Tibial nerve (tissue), 4 donors: Measurements from ENCODE around the gene CDH12. TPM values are rescaled to one million over a fixed set of nuclear protein-coding genes. Genes with fewer than 3 reads are reported as not detected.

ENCODE experiments used
- DNase-seq, 2 donors: peaks; one replicate each; pipeline ENCODE4 v3.0.0-alpha.2; 2019; ENCODE audit warnings: low spot score in 2 of 2
- H3K27ac ChIP-seq, 4 donors: fragments of 200-600 bp; sonication (generic) in 3 of 4; one replicate each; pipeline ENCODE4 v1.5.1; 2017 to 2019; ENCODE audit warnings: mild to moderate bottlenecking in 1 of 4
- H3K27me3 ChIP-seq, 2 donors: fragments of 200-600 bp; sonication (generic) in 1 of 2; one replicate each; pipeline versions ENCODE4 v1.5.1 to v1.6.0; 2017 to 2019
- H3K36me3 ChIP-seq, 3 donors: fragments of 200-600 bp; sonication (generic); one replicate each; pipeline ENCODE4 v1.5.1; 2018 to 2019
- H3K4me1 ChIP-seq, 4 donors: fragments of 200-600 bp; sonication (generic) in 3 of 4; one replicate each; pipeline ENCODE4 v1.5.1; 2017 to 2019
- H3K4me3 ChIP-seq, 4 donors: fragments of 200-600 bp; sonication (generic) in 3 of 4; one replicate each; pipeline ENCODE4 v1.5.1; 2017 to 2019; ENCODE audit warnings: mild to moderate bottlenecking in 1 of 4, moderate library complexity in 1 of 4
- H3K9me3 ChIP-seq, 4 donors: fragments of 200-600 bp; sonication (generic) in 3 of 4; one replicate each; pipeline ENCODE4 v1.5.1; 2017 to 2019
- CTCF ChIP-seq, 5 experiments: fragments of 200-600 bp in 3 of 5; fragments of 450-650 bp in 2 of 5; sonication (generic) in 3 of 5; IDR thresholded peaks; one replicate each; pipeline ENCODE4 v1.5.1; 2016 to 2019; ENCODE audit warnings: antibody characterized with exemption in 5 of 5, mild to moderate bottlenecking in 3 of 5, moderate library complexity in 2 of 5
- EP300 ChIP-seq, 2 donors: sonication (generic); formaldehyde crosslinking; IDR thresholded peaks; one replicate each; pipeline ENCODE4 v1.6.1; 2017; ENCODE audit warnings: antibody characterized with exemption in 2 of 2, mild to moderate bottlenecking in 1 of 2
- POLR2A ChIP-seq, 2 donors: fragments of 450-650 bp; IDR thresholded peaks; one replicate each; pipeline ENCODE4 v1.6.1; 2017; ENCODE audit warnings: antibody characterized with exemption in 2 of 2, mild to moderate bottlenecking in 2 of 2, moderate library complexity in 2 of 2
- WGBS, 2 donors: methylation state at CpG; one replicate each; pipeline ENCODE4 v1.1.5; 2018; 5-methylcytosine and 5-hydroxymethylcytosine counted together
- total RNA-seq, 4 donors: library from RNA; depleted of rRNA; stranded (reverse); fragments of >200 nt; gene quantifications; one replicate each; pipeline ENCODE4 v1.1.0, GENCODE V29; 2016

The CDH12 gene
- total RNA-seq, 4 donors from 2014 or later: 0.30 TPM; not detected in 3

GRCh38 chr5:22390888-22391287, 462.3 kb downstream of the CDH12 start:
- Histone ChIP-seq H3K36me3 (no peaks in the 10 kb centered on the region), H3K27me3 (no peaks in the 10 kb centered on the region), H3K27ac (no peak overlapping the region), H3K9me3 (no peaks in the 10 kb centered on the region), H3K4me3 (no peak overlapping the region), H3K4me1 (no peaks in the 10 kb centered on the region)
- no peak for DNase-seq
- TF ChIP-seq POLR2A (IDR thresholded peaks at IDR 0.05) (no peak), EP300 (IDR thresholded peaks at IDR 0.05) (no peak), CTCF (IDR thresholded peaks at IDR 0.05) (no peak)

GRCh38 chr5:22372826-22373660, 480.1 kb downstream of the CDH12 start:
- TF ChIP-seq EP300 (IDR thresholded peaks at IDR 0.05): no peak
- no peak for TF ChIP-seq POLR2A (IDR thresholded peaks at IDR 0.05)
- no peak for TF ChIP-seq CTCF (IDR thresholded peaks at IDR 0.05)
- H3K4me3 ChIP-seq: no peak overlapping the region
- no peaks in the 10 kb centered on the region for H3K9me3 ChIP-seq
- H3K27ac ChIP-seq: no peak overlapping the region
- no peaks in the 10 kb centered on the region for H3K4me1 ChIP-seq
- DNase-seq: no peak
- no peaks in the 10 kb centered on the region for H3K27me3 ChIP-seq
- H3K36me3 ChIP-seq: no peaks in the 10 kb centered on the region
- 70% methylated on average over 1 of the region's 1 CpG; no CpG with 5 or more reads in 1 of the 2 donors for WGBS, 2 donors

- WGBS, 2 donors: 67 to 71% methylated on average over 8 of the region's 8 CpGs
- H3K9me3 ChIP-seq: no peaks in the 10 kb centered on the region
Measured at GRCh38 chr5:22372376-22372775, 480.8 kb downstream of the CDH12 start.

GRCh38 chr5:22354956-22355355, 498.2 kb downstream of the CDH12 start:
- TF ChIP-seq CTCF (IDR thresholded peaks at IDR 0.05) (no peak), EP300 (IDR thresholded peaks at IDR 0.05) (no peak)
- WGBS, 2 donors: 60 to 73% methylated on average over 3 of the region's 3 CpGs

More at GRCh38 chr5:22372376-22372775, 480.8 kb downstream of the CDH12 start:
- H3K27me3 ChIP-seq: no peaks in the 10 kb centered on the region
- no peak overlapping the region for H3K4me3 ChIP-seq
- no peaks in the 10 kb centered on the region for H3K36me3 ChIP-seq
- TF ChIP-seq POLR2A (IDR thresholded peaks at IDR 0.05) (no peak), EP300 (IDR thresholded peaks at IDR 0.05) (no peak), CTCF (IDR thresholded peaks at IDR 0.05) (no peak)
- no peaks in the 10 kb centered on the region for H3K4me1 ChIP-seq
- H3K27ac ChIP-seq: no peak overlapping the region
- no peak for DNase-seq

GRCh38 chr5:22352493-22352892, 500.7 kb downstream of the CDH12 start:
- no peak for TF ChIP-seq POLR2A (IDR thresholded peaks at IDR 0.05)
- no peak for TF ChIP-seq CTCF (IDR thresholded peaks at IDR 0.05)
- TF ChIP-seq EP300 (IDR thresholded peaks at IDR 0.05): no peak
- DNase-seq: no peak
- H3K36me3 ChIP-seq: no peaks in the 10 kb centered on the region
- no peak overlapping the region for H3K4me3 ChIP-seq
- H3K27ac ChIP-seq: no peak overlapping the region
- 54 to 60% methylated on average over 4 of the region's 4 CpGs for WGBS, 2 donors
- no peaks in the 10 kb centered on the region for H3K27me3 ChIP-seq
- H3K9me3 ChIP-seq: no peaks in the 10 kb centered on the region
- no peaks in the 10 kb centered on the region for H3K4me1 ChIP-seq

More at GRCh38 chr5:22354956-22355355, 498.2 kb downstream of the CDH12 start:
- Histone ChIP-seq H3K9me3 (no peaks in the 10 kb centered on the region), H3K27ac (no peak overlapping the region), H3K4me1 (no peaks in the 10 kb centered on the region), H3K36me3 (no peaks in the 10 kb centered on the region), H3K4me3 (no peak overlapping the region), H3K27me3 (no peaks in the 10 kb centered on the region)
- DNase-seq: no peak
